ENCODE results near the gene ITGB4.

ITGB4 gene

DNA sequence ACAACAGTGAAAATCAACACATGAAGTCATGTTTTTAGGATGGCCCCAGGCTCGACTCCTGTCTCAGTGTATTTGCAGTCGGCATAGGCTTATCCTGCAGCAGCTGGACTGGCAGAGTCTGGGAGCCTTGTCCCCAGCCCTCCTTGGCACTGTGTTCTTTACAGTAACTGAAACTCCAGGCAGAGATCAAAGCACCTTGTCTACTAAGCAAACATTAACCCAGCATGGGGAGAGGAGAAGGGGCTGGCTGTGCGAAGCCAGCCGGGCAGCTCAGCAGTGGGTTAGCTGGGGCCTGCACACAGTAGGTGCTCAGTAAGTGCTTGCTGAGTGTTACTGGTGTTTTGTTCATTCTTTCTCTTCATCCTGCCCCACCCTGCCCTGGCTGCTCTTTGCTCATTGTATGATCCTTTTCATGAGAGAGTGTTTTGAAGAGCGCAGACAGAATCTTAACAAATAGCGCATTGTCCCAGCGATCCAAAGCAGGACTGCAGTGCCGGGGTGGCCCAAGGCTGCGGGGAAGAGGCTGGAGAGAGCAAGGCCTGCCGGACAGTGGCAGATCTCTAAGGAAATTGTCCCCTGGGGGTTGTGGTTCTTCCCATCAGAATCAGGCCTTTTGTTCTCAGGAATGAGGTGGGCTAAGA, 23.5 kb upstream of the ITGB4 start:
- peak; percentile 98 for DNase-seq (ENCODE audit: low spot score)

DNA sequence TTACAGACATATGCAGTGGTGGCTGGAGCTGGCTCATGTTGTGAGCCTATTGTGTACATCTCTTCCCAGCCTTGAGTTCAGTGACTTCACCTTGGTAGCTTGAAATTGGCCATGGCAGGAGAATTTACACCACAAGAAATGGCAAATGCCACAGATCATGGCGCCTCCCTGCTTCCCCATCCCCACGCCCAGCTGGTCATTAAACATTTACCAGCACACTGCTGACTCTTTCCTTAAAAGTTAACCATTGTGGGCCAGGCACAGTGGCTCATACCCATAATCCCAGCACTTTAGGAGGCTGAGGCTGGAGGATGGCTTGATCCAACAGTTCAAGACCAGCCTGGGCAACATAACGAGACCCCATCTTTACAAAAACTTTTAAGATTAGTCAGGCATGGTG, 22.6 kb upstream of the ITGB4 start:
- no peak for DNase-seq (ENCODE audit: low spot score)

DNA sequence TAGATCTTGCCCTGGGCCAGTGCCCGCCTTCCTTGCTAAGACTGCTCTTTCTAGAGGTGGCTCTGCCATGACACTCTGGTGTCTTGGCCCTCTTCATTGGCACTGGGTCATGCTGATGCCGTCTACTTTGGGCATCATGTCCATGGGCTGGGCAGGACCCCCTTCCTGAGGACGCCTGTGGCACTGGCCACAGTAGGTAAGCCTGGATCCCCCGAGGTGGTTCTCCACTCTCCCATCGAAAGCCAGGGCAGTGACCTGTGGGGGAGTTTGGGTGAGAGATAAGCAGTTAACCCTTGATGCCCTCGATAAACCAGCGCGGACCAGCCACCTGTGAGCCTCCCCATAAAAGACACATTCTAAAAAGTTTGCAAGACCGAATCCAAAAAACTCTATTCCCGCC, 20.0 kb upstream of the ITGB4 start:
- DNase-seq (ENCODE audit: low spot score): no peak

DNA sequence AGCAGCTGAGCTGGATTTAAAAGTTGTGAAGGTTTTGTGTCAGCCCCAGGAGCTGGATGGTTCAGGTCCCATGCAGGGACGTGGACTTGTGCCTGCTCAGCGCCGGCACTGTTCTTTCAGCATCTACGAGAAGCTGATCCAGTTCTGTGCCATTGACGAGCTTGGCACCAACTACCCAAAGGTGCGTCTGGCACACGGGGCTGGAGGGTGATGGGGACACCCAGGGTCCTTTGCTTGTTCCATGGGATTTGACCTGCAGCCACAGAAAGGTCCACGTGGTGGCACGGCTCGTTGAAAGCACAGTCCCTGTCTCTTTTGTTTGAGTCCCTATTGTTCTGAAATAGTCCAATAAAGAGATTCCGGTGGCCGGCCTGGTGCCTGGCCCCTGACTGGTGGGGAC, 18.1 kb upstream of the ITGB4 start:
- no peak for DNase-seq (ENCODE audit: low spot score)

DNA sequence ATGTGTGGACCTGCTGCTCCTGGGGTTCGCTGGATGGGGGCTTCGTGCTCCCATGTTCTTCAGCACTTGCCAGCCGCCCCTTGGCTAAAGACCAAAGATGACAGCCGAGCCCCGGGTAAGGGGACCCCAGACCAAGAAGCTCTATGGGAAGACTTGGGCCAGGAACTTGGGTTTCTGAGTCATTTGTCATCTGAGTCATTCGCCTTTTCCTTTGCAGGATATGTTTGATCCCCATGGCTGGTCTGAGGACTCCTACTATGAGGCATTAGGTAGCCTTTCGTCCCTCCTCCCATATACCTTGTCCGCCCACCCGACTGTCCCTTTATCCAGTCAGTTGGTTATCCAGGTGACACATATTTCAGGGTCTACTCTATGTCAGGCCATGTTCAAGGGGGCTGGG, 17.7 kb upstream of the ITGB4 start:
- no peak for DNase-seq (ENCODE audit: low spot score)

DNA sequence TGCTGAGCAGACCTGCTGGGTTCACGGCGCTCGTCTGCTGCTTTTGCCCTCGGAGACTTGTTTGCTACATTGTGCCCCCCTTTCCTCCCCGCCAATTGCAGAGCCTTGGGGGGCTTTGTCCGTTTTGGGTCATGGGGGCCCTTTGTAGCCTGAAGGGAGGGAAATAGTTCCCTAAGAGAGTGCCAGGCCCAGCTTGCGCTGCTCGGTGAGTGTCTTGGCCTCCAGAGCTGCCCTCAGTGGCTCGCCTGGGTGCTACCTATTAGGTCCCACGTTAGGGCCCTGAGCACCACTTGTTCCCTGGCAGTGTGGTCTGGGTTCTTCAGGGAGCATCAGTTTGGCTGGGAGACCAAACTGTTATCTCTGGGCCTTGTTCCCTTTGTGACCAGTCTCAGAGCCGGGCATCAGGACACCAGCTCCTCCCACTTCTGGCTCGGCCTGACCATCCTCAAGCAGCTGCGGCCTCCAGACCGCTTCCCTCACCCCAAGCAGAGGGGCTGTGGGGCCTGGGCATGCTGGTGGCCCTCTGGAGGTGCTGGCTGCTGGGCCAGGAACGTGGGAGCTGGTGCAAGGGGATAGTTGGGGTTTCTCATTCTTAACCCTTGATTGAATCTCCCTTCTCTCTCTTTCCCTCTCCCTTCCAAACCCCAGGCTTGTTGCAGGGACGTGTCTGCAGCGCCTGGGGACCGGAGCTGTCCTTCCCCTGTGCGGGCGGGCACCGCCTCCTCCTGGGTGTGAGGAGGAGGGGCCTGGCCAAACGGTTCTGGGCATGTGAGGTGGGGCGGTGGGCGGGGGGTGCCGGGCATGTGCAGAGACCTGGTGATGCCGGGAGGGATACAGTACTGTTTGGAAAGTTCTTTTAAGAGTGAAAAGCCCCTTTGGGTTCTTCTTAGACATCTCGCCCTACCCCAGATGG, 16.0 kb upstream of the ITGB4 start:
- no peak for DNase-seq (ENCODE audit: low spot score)

DNA sequence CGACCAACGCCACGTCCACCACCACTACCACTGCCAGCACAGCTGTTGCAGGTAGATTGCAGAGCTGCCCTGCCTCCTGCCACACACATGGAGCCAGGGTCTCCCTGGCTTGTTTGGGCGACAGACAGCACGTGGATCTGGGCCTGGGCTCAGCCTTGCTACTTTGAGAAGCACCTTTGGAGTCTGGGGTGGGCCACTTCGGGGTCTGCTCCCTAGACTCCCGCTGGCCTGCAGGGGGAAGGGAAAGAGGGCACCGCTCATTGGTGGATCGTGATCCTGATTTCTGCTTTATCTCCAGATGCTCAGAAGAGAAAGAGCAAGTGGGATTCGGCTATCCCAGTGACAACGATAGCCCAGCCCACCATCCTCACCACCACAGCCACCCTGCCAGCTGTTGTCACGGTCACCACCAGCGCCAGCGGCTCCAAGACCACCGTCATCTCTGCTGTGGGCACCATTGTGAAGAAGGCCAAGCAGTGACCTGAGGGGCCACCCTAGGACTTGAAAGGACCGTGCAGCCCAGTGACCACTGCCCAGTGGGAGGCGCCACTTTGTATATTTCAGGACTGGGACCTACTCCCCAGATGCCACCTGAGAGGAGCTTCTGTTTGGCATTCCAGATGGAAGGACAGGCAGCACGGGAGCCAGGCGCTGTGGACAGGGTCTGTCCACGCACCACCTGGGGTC, 15.1 kb upstream of the ITGB4 start:
- no peak for DNase-seq (ENCODE audit: low spot score)

DNA sequence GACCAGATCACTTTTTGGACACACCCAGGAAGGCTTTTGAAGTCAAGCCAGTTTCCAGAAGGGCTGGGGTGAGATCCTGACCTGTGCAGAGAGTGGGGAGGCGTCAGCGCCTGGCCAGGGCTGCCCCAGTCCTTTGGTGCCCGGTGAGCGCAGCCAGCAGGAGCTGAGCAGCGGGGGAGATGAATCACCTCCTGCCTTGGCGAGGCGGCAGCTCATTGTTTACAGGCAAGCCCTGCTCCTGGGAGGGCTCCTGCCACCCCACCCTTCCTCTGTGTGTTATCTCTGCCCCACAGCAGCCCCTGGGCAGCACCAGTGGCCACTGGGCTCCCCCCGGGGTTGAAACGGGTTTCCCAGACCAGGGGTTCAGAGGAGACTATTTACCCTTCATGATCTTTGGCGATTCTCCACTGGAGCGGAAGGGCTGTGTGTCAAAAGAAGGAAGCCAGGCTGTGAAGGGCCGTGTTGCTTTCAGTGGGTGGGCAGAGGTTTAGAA, 14.1 kb upstream of the ITGB4 start:
- DNase-seq (ENCODE audit: low spot score): no peak

DNA sequence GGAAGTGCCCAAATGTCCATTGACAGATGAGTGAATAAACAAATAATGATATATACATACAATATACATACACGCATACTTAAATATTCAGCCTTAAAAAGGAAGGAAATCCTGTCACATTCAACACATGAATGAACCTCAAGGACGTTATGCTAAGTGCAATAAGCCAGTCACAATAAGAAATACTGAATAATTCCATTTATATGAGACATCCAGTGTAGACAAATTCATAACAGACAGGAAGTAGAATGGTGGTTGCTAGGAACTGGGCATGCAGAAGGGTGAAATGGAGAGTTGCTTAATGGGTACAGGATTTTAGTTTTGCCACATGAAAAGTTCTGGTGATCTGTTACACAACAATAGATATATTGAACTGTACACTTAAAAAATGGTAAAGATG, 8.8 kb upstream of the ITGB4 start:
- no peak for DNase-seq (ENCODE audit: low spot score)

DNA sequence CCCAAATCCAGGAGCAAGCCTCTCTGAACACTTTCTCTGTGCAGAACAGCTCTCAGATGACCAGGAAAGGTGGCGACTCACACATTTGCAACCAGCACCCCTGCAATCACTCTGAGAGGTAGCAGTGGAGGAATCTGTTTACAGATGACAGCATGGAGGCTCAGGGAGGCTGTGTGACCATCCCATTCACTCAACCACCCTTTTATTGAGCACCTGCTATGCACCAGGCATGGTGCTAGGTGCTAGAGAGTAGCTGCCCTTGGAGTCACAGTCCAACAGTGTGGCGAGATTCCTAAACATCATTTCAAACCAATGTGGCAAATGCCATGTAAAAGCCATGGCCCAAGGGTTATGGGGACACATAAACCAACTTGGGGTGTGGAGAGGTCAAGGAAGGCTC, 1.5 kb upstream of the ITGB4 start:
- no peak for DNase-seq (ENCODE audit: low spot score)

DNA sequence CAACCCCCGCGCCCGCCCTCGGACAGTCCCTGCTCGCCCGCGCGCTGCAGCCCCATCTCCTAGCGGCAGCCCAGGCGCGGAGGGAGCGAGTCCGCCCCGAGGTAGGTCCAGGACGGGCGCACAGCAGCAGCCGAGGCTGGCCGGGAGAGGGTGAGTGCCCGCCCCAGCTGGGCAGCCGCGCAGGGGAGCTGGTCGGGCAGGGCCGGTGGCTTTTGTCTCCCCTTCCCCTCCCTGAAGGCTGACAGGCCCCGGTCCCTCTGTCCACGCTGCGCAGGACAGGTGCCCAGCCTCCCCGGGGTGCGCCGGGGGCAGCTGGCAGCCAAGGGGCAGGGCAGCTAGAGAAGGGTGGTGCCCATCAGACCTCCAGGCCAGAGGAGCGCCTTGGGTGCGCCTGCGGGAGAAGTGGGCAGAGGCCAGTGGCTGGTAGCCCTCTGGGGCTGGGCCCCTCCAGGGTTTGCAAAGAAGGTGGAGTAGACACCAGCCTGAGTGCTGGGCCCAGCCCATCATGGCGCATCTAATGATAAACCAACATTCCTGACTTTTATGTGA, 278 bp downstream of the ITGB4 start:
- no peak for DNase-seq (ENCODE audit: low spot score)

DNA sequence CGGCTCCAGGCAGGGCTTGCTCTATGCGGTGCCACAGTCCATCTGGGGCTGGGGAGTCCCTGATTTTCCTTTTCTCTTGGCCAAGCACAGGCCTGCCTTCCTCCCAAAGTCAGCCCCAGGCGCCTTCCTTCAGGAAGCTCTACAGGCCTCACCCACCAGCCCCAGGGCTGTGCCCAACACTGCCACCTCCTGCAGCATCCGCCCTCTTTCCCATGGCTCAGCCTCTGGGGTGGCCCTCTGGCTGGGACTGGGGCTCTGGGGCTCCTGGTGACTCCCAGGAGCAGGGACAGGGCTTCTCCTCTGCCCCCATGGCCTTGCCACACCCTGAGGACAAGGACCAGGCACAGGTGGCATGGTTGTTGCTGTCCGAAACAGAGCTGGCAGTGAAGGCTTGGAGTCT, 817 bp downstream of the ITGB4 start:
- no peak for DNase-seq (ENCODE audit: low spot score)

DNA sequence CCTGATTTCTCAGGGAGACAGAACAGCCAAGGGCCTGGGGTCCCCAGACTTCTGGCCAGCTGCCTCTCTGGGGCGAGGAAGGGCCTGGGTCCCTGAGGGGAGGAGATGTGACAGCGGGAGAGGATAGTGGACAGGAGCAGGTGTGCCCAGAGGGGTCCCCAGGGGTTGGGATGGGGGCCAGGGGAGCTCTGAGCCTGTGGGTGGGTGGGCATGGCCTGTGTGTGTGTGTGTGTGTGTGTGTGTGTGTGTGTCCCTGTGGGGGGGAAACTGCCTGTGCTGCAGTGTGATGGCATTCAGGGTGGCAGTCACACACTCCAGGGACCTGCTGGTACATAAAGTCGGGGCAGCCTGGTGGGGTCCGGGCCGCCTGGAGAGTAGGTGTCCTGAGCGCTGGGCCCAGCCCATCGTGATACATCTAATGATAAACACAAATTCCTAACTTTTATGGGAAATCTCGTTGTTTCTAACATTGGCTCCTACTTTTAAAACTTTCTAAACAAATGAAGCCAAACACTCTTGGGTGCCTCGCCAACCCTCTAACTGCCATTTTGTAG, 1.4 kb downstream of the ITGB4 start:
- DNase-seq (ENCODE audit: low spot score): no peak

DNA sequence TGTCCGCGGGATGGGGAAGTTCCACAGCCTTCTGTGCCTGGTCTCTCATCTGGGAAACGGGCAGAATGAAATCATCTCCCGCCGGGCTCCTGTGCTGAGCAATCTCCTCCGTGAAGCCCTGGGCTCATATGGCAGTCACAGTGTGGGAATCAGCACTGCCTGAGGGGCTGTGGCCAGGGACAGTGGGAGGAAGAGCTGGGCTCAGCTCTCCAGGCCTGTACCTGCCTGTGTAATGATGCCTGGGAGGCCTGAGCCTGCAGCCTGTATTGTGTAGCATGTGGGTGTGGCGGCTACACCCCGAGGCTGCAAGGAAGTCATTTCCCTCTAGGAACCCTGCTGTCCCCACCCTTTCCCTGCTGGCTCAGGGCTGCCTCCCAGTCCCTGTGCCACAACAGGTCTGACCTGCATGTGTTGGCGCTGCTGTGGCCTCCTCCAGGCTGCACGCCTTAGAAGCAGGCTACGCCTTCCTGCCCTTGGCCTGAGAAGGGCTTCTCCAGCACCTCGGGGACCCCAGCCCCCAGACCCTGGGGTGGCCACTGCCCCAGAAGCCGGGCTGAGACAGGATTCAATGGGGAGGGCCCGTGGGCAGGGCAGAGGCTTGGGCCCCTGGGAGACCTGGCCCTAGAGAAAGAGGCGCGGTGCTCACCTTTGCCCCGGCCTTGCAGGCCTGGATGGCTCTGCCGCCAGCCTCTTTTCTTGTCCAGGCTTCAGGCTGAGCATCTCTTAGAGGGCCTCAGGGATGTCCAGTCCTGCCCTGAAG, 2.1 kb downstream of the ITGB4 start:
- DNase-seq (ENCODE audit: low spot score): no peak

DNA sequence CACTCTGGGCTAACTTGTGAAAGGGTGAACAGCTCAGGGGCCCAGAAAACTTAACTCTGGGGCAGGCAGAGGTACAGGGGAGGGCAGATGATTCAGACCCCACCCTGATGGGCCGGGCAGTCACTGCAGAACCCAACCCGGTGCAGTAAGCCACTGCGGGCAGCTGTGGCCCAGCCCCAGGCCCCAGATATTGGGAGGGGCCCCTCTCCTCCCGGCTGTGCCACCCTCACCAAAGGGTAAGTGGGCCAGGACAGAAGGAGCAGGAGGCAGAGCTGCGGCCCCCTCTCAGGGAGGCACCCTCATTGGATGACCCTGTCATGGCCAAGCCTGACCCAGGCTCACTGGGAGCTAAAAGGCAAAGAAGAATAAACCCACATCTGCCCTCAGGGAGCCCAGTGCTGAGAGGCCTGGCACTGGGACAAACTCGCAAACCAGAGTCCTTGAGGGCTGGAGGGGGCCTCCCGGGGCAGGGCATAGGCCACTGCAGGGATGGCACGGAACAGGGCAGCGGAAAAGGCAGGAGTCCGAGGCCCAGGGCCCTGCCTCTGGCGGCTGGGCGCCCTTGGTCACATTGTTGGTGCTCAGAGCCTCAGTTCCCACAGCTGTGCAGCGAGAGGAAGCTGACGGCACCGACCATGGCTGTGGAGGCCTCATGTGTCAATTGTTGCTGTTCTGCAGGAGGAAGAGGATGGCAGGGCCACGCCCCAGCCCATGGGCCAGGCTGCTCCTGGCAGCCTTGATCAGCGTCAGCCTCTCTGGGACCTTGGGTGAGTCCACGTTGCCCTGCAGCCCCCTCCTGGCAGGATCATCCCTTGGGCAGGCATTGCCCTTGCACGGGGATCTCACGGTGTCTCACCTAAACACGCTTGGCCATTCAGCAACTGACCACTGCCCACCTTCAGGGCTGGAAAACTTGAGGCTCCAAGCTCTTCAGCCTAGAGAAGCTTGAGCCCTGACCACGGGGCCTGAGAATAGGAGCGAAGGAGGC, 3.1 kb downstream of the ITGB4 start:
- DNase-seq (ENCODE audit: low spot score): no peak

DNA sequence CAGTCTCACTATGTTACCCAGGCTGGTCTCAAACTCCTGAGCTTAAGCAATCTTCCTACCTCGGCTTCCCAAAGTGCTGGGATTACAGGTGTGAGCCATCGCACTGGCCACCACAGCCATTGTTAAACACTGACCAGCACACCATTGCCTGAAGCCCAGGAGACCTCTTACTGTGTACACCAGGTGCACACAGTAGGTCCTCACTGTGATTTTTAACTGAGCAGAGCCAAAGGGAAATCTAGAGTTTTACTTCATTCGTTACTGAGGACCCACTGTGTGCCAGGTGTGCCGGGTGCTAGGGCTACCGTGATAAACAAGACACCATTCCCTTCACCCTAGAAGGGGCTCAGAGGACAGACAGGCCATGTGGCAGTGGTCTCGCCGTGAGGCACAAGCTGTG, 4.2 kb downstream of the ITGB4 start:
- no peak for DNase-seq (ENCODE audit: low spot score)

DNA sequence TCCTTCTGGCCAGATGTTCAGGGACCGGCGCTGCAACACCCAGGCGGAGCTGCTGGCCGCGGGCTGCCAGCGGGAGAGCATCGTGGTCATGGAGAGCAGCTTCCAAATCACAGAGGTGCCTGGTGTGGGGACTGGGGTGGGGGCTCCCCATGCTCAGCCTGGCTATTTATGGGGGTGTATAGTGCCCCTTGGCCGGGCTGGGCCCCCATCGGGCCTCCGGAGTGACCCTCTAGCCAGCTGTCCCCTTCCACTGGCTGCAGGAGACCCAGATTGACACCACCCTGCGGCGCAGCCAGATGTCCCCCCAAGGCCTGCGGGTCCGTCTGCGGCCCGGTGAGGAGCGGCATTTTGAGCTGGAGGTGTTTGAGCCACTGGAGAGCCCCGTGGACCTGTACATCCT, 6.1 kb downstream of the ITGB4 start:
- DNase-seq (ENCODE audit: low spot score): no peak

DNA sequence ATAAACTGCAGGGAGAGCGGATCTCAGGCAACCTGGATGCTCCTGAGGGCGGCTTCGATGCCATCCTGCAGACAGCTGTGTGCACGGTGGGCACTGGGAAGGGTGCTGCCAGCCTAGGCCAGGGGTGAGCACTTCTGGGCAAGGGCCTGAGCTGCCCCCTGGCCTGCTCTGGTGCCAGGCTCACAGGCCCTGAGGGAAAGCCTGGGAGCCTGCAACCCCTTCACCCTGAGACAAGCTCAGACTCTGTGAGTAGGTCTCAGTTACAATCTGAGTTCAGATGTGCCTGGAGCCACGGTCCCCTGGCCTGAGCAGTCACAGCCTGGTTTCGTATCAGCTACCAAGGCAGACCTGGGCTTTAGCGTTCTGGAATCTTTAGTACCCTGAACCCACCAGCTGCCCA, 8.1 kb downstream of the ITGB4 start:
- no peak for DNase-seq (ENCODE audit: low spot score)

DNA sequence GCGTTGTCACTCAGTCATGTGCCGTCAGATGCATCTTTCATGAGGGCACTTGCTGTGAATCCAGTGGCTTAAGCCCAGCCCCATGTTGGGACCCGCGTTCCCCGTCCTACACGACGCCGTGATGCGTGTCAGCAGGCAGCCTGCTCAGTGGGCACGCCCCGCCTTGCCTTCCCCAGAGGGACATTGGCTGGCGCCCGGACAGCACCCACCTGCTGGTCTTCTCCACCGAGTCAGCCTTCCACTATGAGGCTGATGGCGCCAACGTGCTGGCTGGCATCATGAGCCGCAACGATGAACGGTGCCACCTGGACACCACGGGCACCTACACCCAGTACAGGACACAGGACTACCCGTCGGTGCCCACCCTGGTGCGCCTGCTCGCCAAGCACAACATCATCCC, 8.8 kb downstream of the ITGB4 start:
- DNase-seq (ENCODE audit: low spot score): no peak

DNA sequence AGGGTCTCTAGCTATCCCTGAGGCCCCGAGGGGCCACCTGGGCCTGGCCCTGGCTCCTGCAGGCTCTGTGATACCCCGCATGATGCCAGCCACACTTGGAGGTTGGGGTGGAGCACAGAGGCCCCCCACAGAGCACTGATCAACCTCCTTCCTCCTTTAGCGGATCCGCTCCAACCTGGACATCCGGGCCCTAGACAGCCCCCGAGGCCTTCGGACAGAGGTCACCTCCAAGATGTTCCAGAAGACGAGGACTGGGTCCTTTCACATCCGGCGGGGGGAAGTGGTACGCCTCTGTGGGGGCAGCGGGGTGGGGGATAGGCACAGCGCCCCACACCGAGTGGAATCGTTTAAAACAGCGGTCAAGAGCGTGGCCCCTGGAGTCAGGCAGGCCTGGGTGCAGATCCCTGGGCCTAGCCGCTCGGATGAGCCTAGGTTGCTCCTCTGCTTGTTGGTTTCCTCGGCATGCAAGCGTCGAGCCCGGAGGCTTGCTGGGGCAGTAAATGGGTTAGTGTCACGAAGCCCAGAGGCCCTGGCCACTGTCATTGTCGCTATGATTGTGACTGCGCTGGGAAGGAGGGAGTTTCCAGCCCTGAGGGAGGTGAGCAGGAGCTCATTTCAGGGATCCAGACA, 9.9 kb downstream of the ITGB4 start:
- no peak for DNase-seq (ENCODE audit: low spot score)
